Naive B cell (primary cell): ENCODE measurements around the gene MPPE1. TPM values are rescaled to one million over a fixed set of nuclear protein-coding genes. Genes with fewer than 3 reads are reported as not detected.
"Not testable (repeated sequence)": the region's sequence is repeated elsewhere in the genome, so short reads cannot be mapped to it uniquely, and the experiment has no call there.

ENCODE experiments used
- ATAC-seq, 2 donors: fragments of 150-1000 bp; cut with Tn5 transposase; 2 replicates each; pipeline ENCODE4 v1.10.0; 2021; ENCODE audit warnings: low read depth in 2 of 2, mild to moderate bottlenecking in 2 of 2, moderate library complexity in 2 of 2
- DNase-seq: peaks from one replicate; pipeline ENCODE4 v3.0.0; 2022
- H3K27ac Mint-ChIP-seq, 6 donors: one replicate each; pipeline ENCODE4 v1.8.0; 2020 to 2022; ENCODE audit warnings: mild to moderate bottlenecking in 6 of 6, mixed read lengths in 6 of 6, moderate library complexity in 5 of 6, inconsistent platforms in 2 of 6
- H3K27me3 Mint-ChIP-seq, 3 donors: one replicate each; pipeline ENCODE4 v1.8.0; 2021 to 2022; ENCODE audit warnings: mixed read lengths in 3 of 3, mild to moderate bottlenecking in 1 of 3
- H3K36me3 Mint-ChIP-seq, 2 donors: one replicate each; pipeline ENCODE4 v1.8.0; 2020 to 2022; ENCODE audit warnings: mixed read lengths in 2 of 2, inconsistent platforms in 1 of 2, mild to moderate bottlenecking in 1 of 2
- H3K4me1 Mint-ChIP-seq, 3 donors: one replicate each; pipeline ENCODE4 v1.8.0; 2020 to 2022; ENCODE audit warnings: mixed read lengths in 3 of 3, inconsistent platforms in 1 of 3, mild to moderate bottlenecking in 1 of 3, moderate library complexity in 1 of 3
- H3K4me3 Mint-ChIP-seq, 8 donors: one replicate each; pipeline ENCODE4 v1.8.0; 2020 to 2022; ENCODE audit warnings: mild to moderate bottlenecking in 8 of 8, mixed read lengths in 8 of 8, moderate library complexity in 8 of 8, inconsistent platforms in 2 of 8
- H3K9me3 Mint-ChIP-seq, 7 donors: one replicate each; pipeline ENCODE4 v1.8.0; 2020 to 2022; ENCODE audit warnings: mixed read lengths in 7 of 7, mild to moderate bottlenecking in 5 of 7, inconsistent platforms in 2 of 7, moderate library complexity in 1 of 7
- polyA plus RNA-seq, 6 donors: library from polyadenylated mRNA; unstranded; fragments of 300-500 nt; fragmentation: Illumina TruSeq; gene quantifications; one replicate each; pipeline ENCODE4 v1.2.3, GENCODE V29; 2021; ENCODE audit warnings: low read depth in 6 of 6

MPPE1 gene
- polyA plus RNA-seq, 6 donors from 2014 or later = 41.2 to 59.4 (median 50.1) TPM

DNA sequence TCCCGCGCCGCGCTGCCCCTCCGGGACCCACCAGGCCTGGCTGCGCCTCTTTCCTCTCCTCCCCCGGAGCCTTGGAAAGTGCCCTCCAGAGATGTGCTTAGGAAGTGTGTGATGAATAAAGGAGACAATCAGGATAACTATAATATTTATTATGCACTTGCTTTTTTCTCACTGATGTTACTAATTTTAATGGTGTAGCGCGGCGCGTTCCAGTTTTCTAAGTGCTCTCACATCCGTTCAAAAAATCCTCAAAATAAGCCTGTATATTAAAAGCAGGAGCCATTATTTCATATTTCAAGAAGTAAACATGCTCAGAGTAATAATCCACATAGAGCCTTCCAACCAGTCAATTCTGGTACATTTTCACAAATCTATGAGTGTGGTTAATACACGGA is 941 bp upstream of the MPPE1 start:
- Mint-ChIP-seq H3K9me3 (no peaks in the 10 kb centered on the region), H3K4me1 (peaks cover 7 to 24% (median 12%) of the 10 kb centered on the region in 3 donors), H3K4me3 (peak overlapping the region; percentile 83 to 98 (median 90)), H3K27ac (peak overlapping the region; percentile 86 to 97 (median 94)), H3K27me3 (no peaks in the 10 kb centered on the region), H3K36me3 (peaks cover under 1 to 1% of the 10 kb centered on the region in 2 donors)
- ATAC-seq = no peak
- DNase-seq = no peak

DNA sequence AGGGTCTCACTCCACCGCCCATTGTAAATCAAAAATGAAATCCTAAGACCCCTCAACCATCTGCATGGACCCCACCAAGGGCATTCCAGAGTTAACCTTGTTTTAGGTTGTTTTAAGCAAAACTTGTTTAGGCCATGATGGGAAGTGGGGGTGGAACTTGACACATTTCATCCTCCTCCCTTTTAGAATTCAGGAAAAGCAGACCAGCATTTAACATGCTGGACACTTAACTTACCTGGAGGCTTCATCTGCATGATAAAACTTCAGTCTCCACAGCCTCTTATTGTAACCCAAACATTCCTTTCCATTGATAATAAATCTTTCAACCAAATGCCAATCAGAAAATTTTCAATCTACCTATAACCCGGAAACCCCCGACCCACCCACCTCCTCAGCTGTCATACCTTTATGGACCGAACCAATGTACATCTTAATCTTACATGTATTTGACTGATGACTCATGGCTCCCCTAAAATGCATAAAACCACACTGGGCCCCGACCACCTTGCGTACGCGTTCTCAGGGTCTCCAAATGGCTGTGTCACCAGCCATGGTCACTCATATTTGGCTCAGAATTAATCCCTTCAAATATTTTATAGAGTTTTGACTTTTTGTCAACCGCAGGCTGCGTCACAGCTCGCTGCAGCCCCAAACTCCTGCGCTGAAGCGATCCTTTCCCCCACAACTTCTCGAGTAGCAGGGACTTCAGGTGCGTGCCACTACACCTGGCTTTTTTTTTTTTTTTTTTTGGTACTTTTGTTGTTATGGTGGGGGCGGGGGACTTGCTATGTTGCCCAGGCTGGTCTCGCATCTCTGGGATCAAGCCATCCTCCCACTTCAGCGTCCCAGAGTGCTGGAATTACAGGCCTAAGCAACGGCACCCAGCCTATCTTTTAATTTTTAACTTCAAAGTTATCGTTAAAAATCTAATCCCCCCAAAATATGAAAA is 917 bp downstream of the MPPE1 start:
- Mint-ChIP-seq H3K9me3 (no peaks in the 10 kb centered on the region), H3K27ac (peak overlapping the region; percentile 82 to 97 (median 94)), H3K36me3 (peaks cover 8% of the 10 kb centered on the region in 2 donors), H3K4me3 (peak overlapping the region; percentile 87 to 98 (median 94)), H3K4me1 (peaks cover 7 to 26% (median 16%) of the 10 kb centered on the region in 3 donors), H3K27me3 (no peaks in the 10 kb centered on the region)
- no peak for ATAC-seq
- DNase-seq = no peak

DNA sequence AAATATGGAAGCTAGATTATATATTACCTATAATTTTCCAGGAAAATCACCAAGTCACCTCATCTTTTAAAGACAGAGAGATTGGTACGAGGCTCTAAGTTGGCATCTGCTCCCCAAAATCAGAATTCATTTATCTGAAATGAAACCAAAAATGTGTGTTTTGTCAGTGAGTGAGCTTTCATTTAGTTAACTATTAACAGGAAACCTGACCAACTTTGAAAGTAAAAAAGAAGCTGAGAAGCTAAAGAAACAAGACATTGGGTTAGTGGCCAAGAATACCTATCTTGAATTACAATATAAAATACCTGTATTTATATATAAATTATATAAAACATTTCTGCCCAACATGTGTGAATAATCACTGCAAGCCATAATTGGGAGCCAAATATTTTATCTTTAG is 1.9 kb downstream of the MPPE1 start:
- H3K4me3 Mint-ChIP-seq = peak overlapping the region in 5 of 8 donors; percentile 9 to 73 (median 65)
- no peak for ATAC-seq
- H3K36me3 Mint-ChIP-seq = peaks cover 8 to 11% of the 10 kb centered on the region in 2 donors
- DNase-seq = no peak
- H3K9me3 Mint-ChIP-seq = no peaks in the 10 kb centered on the region
- H3K4me1 Mint-ChIP-seq = peaks cover 11 to 26% (median 16%) of the 10 kb centered on the region in 3 donors
- no peaks in the 10 kb centered on the region for H3K27me3 Mint-ChIP-seq
- H3K27ac Mint-ChIP-seq = peak overlapping the region in 1 of 6 donors; percentile 60

DNA sequence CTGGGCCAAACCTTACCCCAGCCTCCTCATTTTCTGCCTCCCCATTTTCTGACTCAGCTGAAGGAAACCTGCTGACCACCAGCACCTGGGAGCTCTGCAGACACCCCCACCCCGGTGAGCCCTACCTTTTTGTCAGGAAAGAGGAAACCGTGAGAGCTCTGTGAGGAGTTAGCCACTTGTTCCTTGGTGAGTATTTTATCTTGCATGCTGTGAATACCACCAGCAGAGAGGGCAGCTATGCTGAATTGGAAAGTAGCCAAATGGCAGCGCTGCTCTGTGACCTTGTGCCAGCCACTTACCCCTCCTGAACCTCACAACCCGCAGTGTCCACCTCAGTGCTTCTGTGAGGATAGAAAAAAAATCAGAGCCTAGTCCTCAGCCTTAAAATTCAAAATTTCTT is 2.5 kb downstream of the MPPE1 start:
- no peaks in the 10 kb centered on the region for H3K9me3 Mint-ChIP-seq
- H3K27me3 Mint-ChIP-seq = no peaks in the 10 kb centered on the region
- DNase-seq (no peak), ATAC-seq (no peak)
- peaks cover 8 to 11% of the 10 kb centered on the region in 2 donors for H3K36me3 Mint-ChIP-seq
- H3K27ac Mint-ChIP-seq = peak overlapping the region in 1 of 6 donors; percentile 60
- H3K4me3 Mint-ChIP-seq = peak overlapping the region in 3 of 8 donors; percentile 20 to 73 (median 65)
- H3K4me1 Mint-ChIP-seq = peaks cover 11 to 26% (median 16%) of the 10 kb centered on the region in 3 donors

DNA sequence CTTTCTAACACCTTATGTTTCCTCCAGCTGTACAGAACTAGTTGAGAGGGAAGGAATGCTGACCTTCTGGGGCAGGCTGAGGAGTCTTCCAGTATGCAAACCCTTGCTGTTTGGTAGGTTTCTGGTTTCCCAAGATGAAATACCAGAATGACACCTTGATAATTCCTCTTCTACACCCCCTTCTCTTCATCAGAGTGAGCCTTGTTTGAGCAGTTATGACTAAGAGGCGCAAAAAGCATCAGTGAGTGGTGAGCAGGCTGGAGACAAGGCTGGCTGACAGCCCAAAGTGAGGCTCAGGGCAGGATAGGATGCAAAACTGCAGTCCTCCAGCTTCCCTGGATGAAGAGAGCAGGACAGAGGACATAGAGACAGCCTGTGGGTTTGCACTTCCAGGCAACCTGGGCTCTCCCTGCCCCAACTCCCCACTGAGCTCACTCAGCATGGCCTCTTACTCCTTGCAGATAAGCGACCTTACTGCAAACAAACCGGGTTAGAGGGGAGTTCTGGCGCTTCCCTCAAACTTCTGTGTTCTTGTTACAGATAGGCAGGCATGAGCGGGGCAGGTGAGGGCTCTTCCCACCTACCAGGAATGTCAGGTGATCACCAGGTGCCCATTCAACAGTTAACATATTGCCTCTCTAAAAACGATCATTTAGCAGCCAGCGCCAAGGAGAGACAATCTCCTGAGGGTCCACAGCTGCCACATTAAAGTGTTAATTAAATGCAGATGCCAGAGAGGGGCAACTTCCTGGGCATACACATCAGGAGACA is 5.4 kb downstream of the MPPE1 start:
- no peak for ATAC-seq
- H3K36me3 Mint-ChIP-seq = peaks cover 8 to 11% of the 10 kb centered on the region in 2 donors
- H3K4me1 Mint-ChIP-seq = peaks cover 11 to 19% (median 12%) of the 10 kb centered on the region in 3 donors
- DNase-seq = no peak
- H3K27me3 Mint-ChIP-seq = no peaks in the 10 kb centered on the region
- H3K4me3 Mint-ChIP-seq = no peak overlapping the region
- H3K27ac Mint-ChIP-seq = peak overlapping the region in 1 of 6 donors; percentile 82
- H3K9me3 Mint-ChIP-seq = no peaks in the 10 kb centered on the region

DNA sequence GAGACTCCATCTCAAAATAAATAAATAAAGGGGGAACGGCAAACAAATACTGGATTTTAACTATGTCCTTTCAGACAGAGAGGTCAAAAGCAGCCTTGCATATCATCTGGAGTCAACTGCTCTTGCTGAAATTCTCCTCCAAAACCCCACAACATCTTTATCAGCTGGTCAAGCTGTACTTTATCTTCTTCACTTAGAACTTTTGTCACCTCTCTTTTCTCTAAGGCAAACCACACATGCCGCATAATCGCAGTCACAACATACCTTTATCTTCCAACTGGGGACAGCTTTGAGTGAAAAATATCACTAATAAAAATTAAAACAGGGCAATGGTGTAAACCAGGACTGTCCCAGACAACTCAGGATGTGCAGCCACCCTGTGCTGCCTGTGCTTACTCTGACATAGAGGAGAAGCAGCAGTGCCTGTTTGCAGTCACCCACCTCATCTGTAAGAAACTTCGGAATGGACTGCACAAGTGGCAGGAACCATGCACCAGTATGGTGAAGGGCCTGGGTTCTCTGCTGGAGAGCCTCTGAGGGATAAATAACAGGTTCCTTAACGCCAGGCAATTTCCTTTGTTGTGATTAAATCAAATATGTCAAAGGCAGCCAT is 6.2 kb downstream of the MPPE1 start:
- no peaks in the 10 kb centered on the region for H3K27me3 Mint-ChIP-seq
- no peaks in the 10 kb centered on the region for H3K9me3 Mint-ChIP-seq
- H3K36me3 Mint-ChIP-seq = peaks cover 13 to 16% of the 10 kb centered on the region in 2 donors
- H3K4me3 Mint-ChIP-seq = no peak overlapping the region
- H3K4me1 Mint-ChIP-seq = peaks cover 4 to 12% (median 6%) of the 10 kb centered on the region in 3 donors
- ATAC-seq (no peak), DNase-seq (no peak)
- peak overlapping the region in 2 of 6 donors; percentile 21 to 59 for H3K27ac Mint-ChIP-seq

DNA sequence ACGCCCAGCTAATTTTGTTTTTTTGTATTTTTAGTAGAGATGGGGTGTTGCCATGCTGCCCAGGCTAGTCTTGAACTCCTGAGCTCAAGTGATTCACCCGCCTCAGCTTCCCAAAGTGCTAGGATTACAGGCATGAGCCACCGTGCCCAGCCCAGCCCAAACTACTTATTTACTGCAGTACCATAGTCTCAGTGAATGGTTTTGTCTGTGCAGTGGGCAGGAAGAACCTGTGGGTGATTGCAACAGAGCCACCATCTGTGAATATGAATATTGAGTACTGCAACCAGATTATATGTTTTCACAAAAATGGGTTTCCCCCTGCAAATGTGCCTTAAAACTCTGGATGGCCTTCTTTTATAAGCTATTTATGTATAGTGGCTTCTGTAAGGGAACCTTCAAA is 9.1 kb downstream of the MPPE1 start:
- Mint-ChIP-seq H3K27me3 (no peaks in the 10 kb centered on the region), H3K4me3 (no peak overlapping the region), H3K27ac (no peak overlapping the region), H3K4me1 (peaks cover 4 to 14% (median 5%) of the 10 kb centered on the region in 3 donors), H3K9me3 (no peaks in the 10 kb centered on the region), H3K36me3 (peaks cover 13 to 16% of the 10 kb centered on the region in 2 donors)
- ATAC-seq (no peak), DNase-seq (no peak)

DNA sequence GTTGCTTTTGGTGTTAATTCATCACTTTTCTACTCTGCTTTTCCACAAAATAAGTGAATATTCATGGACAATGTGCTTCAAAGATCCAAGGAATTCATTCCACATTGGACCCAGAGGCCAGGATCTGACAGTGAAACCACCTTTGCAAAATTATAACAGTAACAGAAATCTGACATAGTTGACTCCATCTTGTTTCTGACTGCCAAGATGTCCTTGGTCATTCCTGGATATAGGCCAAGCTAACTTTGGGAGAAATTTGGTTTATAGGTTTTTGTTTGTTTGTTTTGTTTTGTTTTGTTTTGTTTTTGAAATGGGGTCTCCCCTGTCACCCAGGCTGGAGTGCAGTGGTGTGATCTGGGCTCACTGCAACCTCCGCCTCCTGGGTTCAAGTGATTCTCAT is 10.3 kb downstream of the MPPE1 start:
- Mint-ChIP-seq H3K27me3 (no peaks in the 10 kb centered on the region), H3K4me3 (no peak overlapping the region), H3K36me3 (peaks cover 17 to 23% of the 10 kb centered on the region in 2 donors), H3K9me3 (no peaks in the 10 kb centered on the region), H3K4me1 (peaks cover 9 to 22% (median 12%) of the 10 kb centered on the region in 3 donors), H3K27ac (no peak overlapping the region)
- ATAC-seq = no peak
- DNase-seq = no peak

DNA sequence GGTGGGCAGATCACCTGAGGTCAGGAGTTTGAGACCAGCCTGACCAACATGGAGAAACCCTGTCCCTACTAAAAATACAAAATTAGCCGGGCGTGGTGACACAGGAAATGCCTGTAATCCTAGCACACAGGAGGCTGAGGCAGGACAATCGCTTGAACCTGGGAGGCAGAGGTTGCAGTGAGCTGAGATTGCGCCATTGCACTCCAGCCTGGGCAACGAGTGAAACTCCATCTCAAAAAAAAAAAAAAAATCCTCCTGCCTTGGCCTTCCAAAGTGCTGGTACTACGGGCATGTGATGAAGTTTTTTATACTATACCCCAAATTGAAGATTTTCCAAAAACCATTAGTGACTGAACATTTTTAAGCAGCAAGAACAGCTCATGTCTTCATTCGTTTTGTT is 15.7 kb downstream of the MPPE1 start:
- H3K27me3 Mint-ChIP-seq, ATAC-seq, H3K27ac Mint-ChIP-seq, H3K9me3 Mint-ChIP-seq, DNase-seq, H3K4me3 Mint-ChIP-seq: not testable (repeated sequence)
- Mint-ChIP-seq H3K4me1 (peaks cover 8 to 19% (median 9%) of the 10 kb centered on the region in 3 donors), H3K36me3 (peaks cover 23 to 28% of the 10 kb centered on the region in 2 donors)

DNA sequence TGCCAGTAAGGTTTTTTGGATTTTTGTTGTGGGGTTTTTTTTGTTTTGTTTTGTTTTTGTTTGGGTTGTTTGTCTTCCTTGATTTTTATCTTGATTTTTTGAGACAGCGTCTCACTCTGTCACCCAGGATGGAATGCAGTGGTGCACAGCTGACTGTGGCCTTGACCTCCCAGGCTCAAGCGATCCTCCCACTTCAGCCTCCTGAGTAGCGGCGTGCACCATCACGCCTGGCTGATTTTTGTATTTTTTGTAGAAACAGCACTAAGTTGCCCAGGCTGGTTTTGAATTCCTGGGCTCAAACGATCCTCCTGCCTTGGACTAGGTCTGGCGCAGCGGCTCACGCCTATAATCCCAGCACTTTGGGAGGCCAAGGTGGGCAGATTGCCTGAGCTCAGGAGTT is 16.4 kb downstream of the MPPE1 start:
- Mint-ChIP-seq H3K9me3 (no peaks in the 10 kb centered on the region), H3K27ac (peak overlapping the region in 1 of 6 donors; percentile 80), H3K4me1 (peaks cover 8 to 19% (median 9%) of the 10 kb centered on the region in 3 donors), H3K36me3 (peaks cover 23 to 28% of the 10 kb centered on the region in 2 donors), H3K27me3 (no peaks in the 10 kb centered on the region), H3K4me3 (no peak overlapping the region)
- ATAC-seq (no peak), DNase-seq (no peak)

DNA sequence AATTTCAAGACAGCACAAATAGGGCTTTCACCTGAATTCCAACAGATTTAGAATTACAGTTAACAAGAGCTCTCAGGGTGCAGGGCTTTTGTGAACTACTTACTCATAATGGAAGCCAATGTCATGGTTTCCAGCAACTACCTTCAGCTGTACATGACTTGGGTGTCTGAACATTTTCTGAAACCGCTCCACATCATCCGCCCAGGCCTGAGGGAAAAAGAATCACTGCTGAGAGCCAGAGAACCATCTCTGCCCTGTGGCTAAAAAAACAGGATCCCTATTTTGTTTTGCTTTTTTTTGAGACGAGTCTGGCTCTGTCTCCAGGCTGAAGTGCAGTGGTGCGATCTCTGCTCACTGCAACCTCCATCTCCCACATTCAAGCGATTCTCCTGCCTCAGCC is 18.8 kb downstream of the MPPE1 start:
- ATAC-seq = no peak
- no peak for DNase-seq
- Mint-ChIP-seq H3K27ac (no peak overlapping the region), H3K27me3 (no peaks in the 10 kb centered on the region), H3K36me3 (peaks cover 23 to 31% of the 10 kb centered on the region in 2 donors), H3K4me3 (no peak overlapping the region), H3K9me3 (no peaks in the 10 kb centered on the region), H3K4me1 (peaks cover 14 to 27% (median 19%) of the 10 kb centered on the region in 3 donors)

DNA sequence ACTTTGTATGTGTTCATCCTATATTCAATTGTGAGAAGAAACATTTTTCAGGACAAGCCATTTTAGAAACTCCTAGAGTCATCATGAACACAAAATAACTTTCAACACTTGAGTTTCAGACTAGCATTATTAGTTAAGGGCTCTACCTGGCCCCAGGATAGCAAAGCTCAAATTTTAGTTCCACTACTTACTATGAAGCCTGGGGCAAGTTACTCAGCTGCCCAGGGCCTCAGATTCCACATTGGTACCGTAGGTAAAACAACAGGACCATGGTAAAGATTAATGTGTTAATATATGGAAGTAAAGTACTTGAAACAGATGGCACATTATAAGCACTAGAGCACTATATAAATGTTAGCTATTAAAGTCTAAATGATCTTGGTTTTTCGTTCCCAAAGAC is 19.4 kb downstream of the MPPE1 start:
- peak overlapping the region in 1 of 6 donors; percentile 29 for H3K27ac Mint-ChIP-seq
- H3K4me3 Mint-ChIP-seq = no peak overlapping the region
- H3K27me3 Mint-ChIP-seq = no peaks in the 10 kb centered on the region

More for the DNA sequence above, 19.4 kb downstream of the MPPE1 start:
- DNase-seq = no peak
- no peak for ATAC-seq
- Mint-ChIP-seq H3K9me3 (no peaks in the 10 kb centered on the region), H3K4me1 (peaks cover 12 to 28% (median 20%) of the 10 kb centered on the region in 3 donors), H3K36me3 (peaks cover 21 to 30% of the 10 kb centered on the region in 2 donors)
